ENCODE measurements around the gene DNAJB13.
"Not testable (repeated sequence)": the region's sequence is repeated elsewhere in the genome, so short reads cannot be mapped to it uniquely, and the experiment has no call there.

DNAJB13 gene

GRCh38 chr11:73978576-73979086 is 27.8 kb downstream of the DNAJB13 start:
- no peak for FAIRE-seq

- no peak for FAIRE-seq
Observed at GRCh38 chr11:73980001-73980961, 29.5 kb downstream of the DNAJB13 start.

GRCh38 chr11:73981051-73981805 is 30.4 kb downstream of the DNAJB13 start:
- no peak for FAIRE-seq

GRCh38 chr11:73982595-73982989 is 31.8 kb downstream of the DNAJB13 start, which contains the start of gene UCP2:
Gene UCP2, minus strand, starts transcription at chr11:73982843. Its CDS starts 4,465 bp downstream, at chr11:73978378.
- FAIRE-seq, result no peak

- FAIRE-seq, result no peak
Observed at GRCh38 chr11:73982990-73983740, 32.3 kb downstream of the DNAJB13 start.

GRCh38 chr11:73983741-73984538 is 33.1 kb downstream of the DNAJB13 start:
- FAIRE-seq, result no peak

- not testable (repeated sequence) for FAIRE-seq
Observed at GRCh38 chr11:73985661-73986060, 34.8 kb downstream of the DNAJB13 start.

GRCh38 chr11:73988227-73988626 is 37.4 kb downstream of the DNAJB13 start:
- no peak for FAIRE-seq

- FAIRE-seq, result no peak
Observed at GRCh38 chr11:73989156-73989555, 38.3 kb downstream of the DNAJB13 start.

GRCh38 chr11:73990730-73991129 is 39.9 kb downstream of the DNAJB13 start:
- FAIRE-seq, result no peak

GRCh38 chr11:73991471-73992006 is 40.7 kb downstream of the DNAJB13 start:
- FAIRE-seq, result no peak

GRCh38 chr11:73995247-73995646 is 44.4 kb downstream of the DNAJB13 start:
- no peak for FAIRE-seq

- no peak for FAIRE-seq
Observed at GRCh38 chr11:73995731-73996130, 44.9 kb downstream of the DNAJB13 start.

- no peak for FAIRE-seq
Observed at GRCh38 chr11:73996161-73996747, 45.4 kb downstream of the DNAJB13 start.

GRCh38 chr11:73997120-73997770 is 46.4 kb downstream of the DNAJB13 start:
- no peak for FAIRE-seq

- FAIRE-seq, result no peak
Observed at GRCh38 chr11:73998846-73999575, 48.2 kb downstream of the DNAJB13 start.

GRCh38 chr11:73999581-74000306 is 48.9 kb downstream of the DNAJB13 start:
- no peak for FAIRE-seq

GRCh38 chr11:74000307-74001133 is 49.7 kb downstream of the DNAJB13 start:
- no peak for FAIRE-seq
